ENCODE measurements around the gene PDK3.

GRCh38 chrX:24526616-24527015, 61.5 kb downstream of the PDK3 start:
- TF ChIP-seq EZH2 (IDR thresholded peaks at IDR 0.05; ENCODE audit: insufficient read depth, poor library complexity, severe bottlenecking) = no peak
- no peak for TF ChIP-seq EZH2phosphoT487 (IDR thresholded peaks at IDR 0.05; ENCODE audit: insufficient read depth, low read depth)

Data from GM23248 (cell line).